B cell (primary cell): ENCODE measurements around the gene ZNF558. TPM values are rescaled to one million over a fixed set of nuclear protein-coding genes. Genes with fewer than 3 reads are reported as not detected.

Experiments used
- ATAC-seq: fragments of 200-7000 bp; cut with Tn5 transposase; one replicate; pipeline ENCODE4 v1.10.0; 2021; ENCODE audit warnings: low read depth, mild to moderate bottlenecking, moderate number of reproducible peaks, moderate library complexity
- CTCF ChIA-PET: fragments of 350-600 bp; sonication (Branson Sonifier 250); formaldehyde crosslinking; loops from one replicate; lab custom pipeline; 2021; ENCODE audit warnings: antibody characterized with exemption, inconsistent platforms; lab: Charles Lee
- POLR2A ChIA-PET: fragments of 350-600 bp; sonication (Branson Sonifier 250); formaldehyde crosslinking; loops from one replicate; lab custom pipeline; 2021; ENCODE audit warnings: antibody characterized with exemption; lab: Charles Lee
- DNase-seq: peaks from one replicate; pipeline ENCODE4 v3.0.0; 2013
- H2AFZ ChIP-seq: 2 replicates; pipeline ENCODE4 v1.6.1; 2012; ENCODE audit warnings: mild to moderate bottlenecking, low read depth, low read length; ENCODE audit not compliant: insufficient read depth, poor library complexity, severe bottlenecking
- H3K27ac ChIP-seq, 2 donors: 1 replicate in 1 of 2; 2 replicates in 1 of 2; pipeline ENCODE4 v1.5.1; 2012 to 2013; ENCODE audit warnings: low read length in 2 of 2, mild to moderate bottlenecking in 2 of 2, moderate library complexity in 1 of 2
- H3K27me3 ChIP-seq, 4 experiments: fragments of 200-600 bp in 1 of 4; sonication (generic) in 1 of 4; replicated peaks in 1 of 4; 1 replicate in 2 of 4; 2 replicates in 2 of 4; pipeline versions ENCODE4 v1.6.1 to v1.7.0; 2013 to 2016; ENCODE audit warnings: low read length in 3 of 4, mild to moderate bottlenecking in 2 of 4, mixed read lengths in 1 of 4, moderate library complexity in 1 of 4; ENCODE audit not compliant: insufficient read depth in 4 of 4, control insufficient read depth in 3 of 4; ENCODE audit errors: control extremely low read depth in 1 of 4
- H3K36me3 ChIP-seq, 2 experiments: replicated peaks in 1 of 2; 1 replicate in 1 of 2; 2 replicates in 1 of 2; pipeline versions ENCODE4 v1.6.1 to v1.7.1; 2013; ENCODE audit warnings: low read length in 1 of 2; ENCODE audit not compliant: insufficient read depth in 2 of 2, control insufficient read depth in 1 of 2; ENCODE audit errors: control extremely low read depth in 1 of 2, extremely low read depth in 1 of 2
- H3K4me1 ChIP-seq, 2 donors: fragments of 200-600 bp in 1 of 2; sonication (generic) in 1 of 2; 1 replicate in 1 of 2; 2 replicates in 1 of 2; pipeline versions ENCODE4 v1.5.1 to v1.6.1; 2013 to 2017; ENCODE audit warnings: low read length in 2 of 2; ENCODE audit not compliant: control insufficient read depth in 2 of 2, insufficient read depth in 2 of 2
- H3K4me2 ChIP-seq: replicated peaks from 2 replicates; pipeline ENCODE3; 2012; ENCODE audit warnings: mild to moderate bottlenecking, low read depth, low read length; ENCODE audit not compliant: poor library complexity, severe bottlenecking
- H3K4me3 ChIP-seq, 5 experiments: fragments of 200-600 bp in 1 of 5; sonication (generic) in 1 of 5; 1 replicate in 3 of 5; 2 replicates in 2 of 5; pipeline versions ENCODE4 v1.5.1 to v1.7.0; 2011 to 2016; ENCODE audit warnings: low read length in 4 of 5, mild to moderate bottlenecking in 4 of 5, low read depth in 2 of 5, control low read depth in 1 of 5, moderate library complexity in 1 of 5; ENCODE audit not compliant: insufficient read depth in 1 of 5; ENCODE audit errors: control extremely low read depth in 1 of 5, extremely low read depth in 1 of 5
- H3K79me2 ChIP-seq: fragments of 200-600 bp; sonication (generic); one replicate; pipeline ENCODE4 v1.6.0; 2016; ENCODE audit warnings: low read length; ENCODE audit not compliant: control insufficient read depth, insufficient read depth
- H3K9ac ChIP-seq: fragments of 200-600 bp; sonication (generic); 2 replicates; pipeline ENCODE4 v1.6.1; 2017; ENCODE audit warnings: mild to moderate bottlenecking, low read length, moderate library complexity
- H3K9me3 ChIP-seq, 3 donors: one replicate each; pipeline versions ENCODE4 v1.6.1 to v1.7.1; 2013; ENCODE audit warnings: low read length in 2 of 3; ENCODE audit not compliant: control insufficient read depth in 2 of 3, insufficient read depth in 1 of 3; ENCODE audit errors: control extremely low read depth in 1 of 3
- H4K20me1 ChIP-seq: 2 replicates; pipeline ENCODE4 v1.6.0; 2012; ENCODE audit warnings: mild to moderate bottlenecking, low read length; ENCODE audit not compliant: insufficient read depth, control insufficient read depth, poor library complexity, severe bottlenecking
- H3K27ac Mint-ChIP-seq: one replicate; pipeline ENCODE4 v1.8.0; 2021; ENCODE audit warnings: mixed read lengths
- H3K27me3 Mint-ChIP-seq: one replicate; pipeline ENCODE4 v1.8.0; 2021; ENCODE audit warnings: mixed read lengths
- H3K4me1 Mint-ChIP-seq: one replicate; pipeline ENCODE4 v1.8.0; 2021; ENCODE audit warnings: mixed read lengths
- H3K4me3 Mint-ChIP-seq: one replicate; pipeline ENCODE4 v1.8.0; 2021; ENCODE audit warnings: mixed read lengths
- H3K9me3 Mint-ChIP-seq: one replicate; pipeline ENCODE4 v1.8.0; 2022; ENCODE audit warnings: mixed read lengths; ENCODE audit not compliant: insufficient read depth
- CTCF ChIP-seq: fragments of 200-600 bp; IDR thresholded peaks from one replicate; pipeline ENCODE4 v1.8.0; 2022; ENCODE audit warnings: antibody characterized with exemption, mild to moderate bottlenecking
- EZH2 ChIP-seq: IDR thresholded peaks from 2 replicates; pipeline ENCODE4 v1.6.1; 2012; ENCODE audit warnings: borderline replicate concordance, low read depth, mild to moderate bottlenecking, moderate library complexity, low read length; ENCODE audit not compliant: insufficient read depth, poor library complexity, severe bottlenecking
- WGBS: methylation state at CpG from one replicate; pipeline ENCODE4 v1.1.5; 2013; ENCODE audit warnings: missing lambda C conversion rate; ENCODE audit not compliant: insufficient coverage; 5-methylcytosine and 5-hydroxymethylcytosine counted together
- intact Hi-C: fragments of 100-400 bp; cut with micrococcal nuclease; formaldehyde crosslinking; loops from one replicate; pipeline ENCODE4 v1.10.0; 2022
- polyA plus RNA-seq: library from polyadenylated mRNA; depleted of rRNA; stranded (reverse); fragments of >200 nt; gene quantifications from 2 replicates; pipeline ENCODE4 v1.2.3, GENCODE V29; 2012
- total RNA-seq, 2 donors: library from RNA; stranded (reverse); fragments of 120-200 nt in 1 of 2; gene quantifications; 1 replicate in 1 of 2; 2 replicates in 1 of 2; pipeline versions ENCODE4 v1.2.3 to v1.2.4, GENCODE V29; 2013 to 2022

The ZNF558 gene
- total and polyA plus RNA-seq, 2 donors (not counting 1 experiment from before 2014, with no cell fraction given) = 28.8 to 29.8 TPM

DNA sequence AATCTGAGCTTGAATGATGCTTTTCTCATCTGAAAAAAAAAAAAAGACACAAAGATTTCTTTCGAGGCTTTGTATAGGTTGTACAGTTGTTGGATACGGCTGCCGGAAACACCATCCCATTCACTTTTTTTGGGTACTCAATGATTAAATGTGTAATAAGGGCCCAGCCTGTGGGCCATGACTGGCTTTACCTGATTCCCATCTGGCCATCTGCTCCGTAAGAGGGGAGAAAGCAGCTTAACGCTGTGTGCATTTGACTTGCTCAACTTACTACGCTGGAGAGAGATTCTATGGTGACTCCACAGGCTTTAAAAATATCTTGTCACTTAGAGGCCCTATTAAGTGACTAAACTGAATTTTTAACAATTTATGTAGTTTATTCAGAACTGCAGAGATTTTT is 731 bp downstream of the ZNF558 start:
- Histone ChIP-seq H3K36me3 (peaks cover 2 to 3% of the 10 kb centered on the region in 2 experiments), H3K9me3 (peaks cover 0 to 11% (median 1%) of the 10 kb centered on the region in 3 donors), H4K20me1 (no peaks in the 10 kb centered on the region), H3K4me3 (peak overlapping the region; percentile 61 to 97 (median 81)), H3K27ac (peak overlapping the region; percentile 77 to 89), H3K9ac (peak overlapping the region; percentile 93), H3K27me3 (no peaks in the 10 kb centered on the region), H3K79me2 (no peaks in the 10 kb centered on the region), H2AFZ (peak overlapping the region; percentile 99), H3K4me2 (peak overlapping the region; percentile 94), H3K4me1 (peaks cover 7 to 16% of the 10 kb centered on the region in 2 donors)
- peaks cover 15% of the 10 kb centered on the region for H3K4me1 Mint-ChIP-seq
- peak overlapping the region; percentile 96 for H3K27ac Mint-ChIP-seq
- no peak for TF ChIP-seq CTCF
- no peak for TF ChIP-seq EZH2
- intact Hi-C loops = loop anchor here (5.0 kb wide), 1 partner anchor 249 kb away; no protein-coding TSS in a partner anchor
- CTCF ChIA-PET = interaction anchor here (0.7 kb wide), 1 partner anchor 8 kb away, joined by 3 read pairs; no protein-coding TSS in a partner anchor
- no peaks in the 10 kb centered on the region for H3K27me3 Mint-ChIP-seq
- 42% methylated on average over 2 of the region's 6 CpGs for WGBS
- ATAC-seq (no peak), DNase-seq (no peak)
- POLR2A ChIA-PET = interaction anchor here (0.7 kb wide), 1 partner anchor 1659 kb away, joined by 3 read pairs; no protein-coding TSS in a partner anchor
- no peaks in the 10 kb centered on the region for H3K9me3 Mint-ChIP-seq
- H3K4me3 Mint-ChIP-seq = peak overlapping the region; percentile 91

DNA sequence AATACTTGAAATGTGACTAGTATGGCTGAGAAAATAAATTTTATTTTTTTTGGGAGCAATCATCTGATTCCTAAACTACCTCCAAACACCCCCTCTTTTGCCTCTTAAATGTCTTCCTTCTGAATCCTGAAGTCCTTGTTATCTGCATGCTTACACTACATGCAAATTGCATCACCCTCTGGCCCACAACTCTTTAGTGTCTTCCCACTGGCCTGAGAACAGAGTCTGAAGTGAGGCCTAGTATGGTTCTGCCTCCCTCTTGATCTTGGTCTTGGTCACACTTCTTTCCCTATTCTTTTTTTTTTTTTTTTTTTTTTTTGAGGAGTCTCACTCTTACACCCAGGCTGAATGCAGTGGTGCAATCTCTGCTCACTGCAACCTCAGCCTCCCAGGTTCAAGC is 4.8 kb downstream of the ZNF558 start:
- Histone ChIP-seq H3K4me3 (no peak overlapping the region), H3K9ac (no peak overlapping the region), H3K36me3 (peaks cover 2 to 23% of the 10 kb centered on the region in 2 experiments), H4K20me1 (no peaks in the 10 kb centered on the region), H3K27ac (no peak overlapping the region), H3K9me3 (peaks cover 0 to 10% (median 0%) of the 10 kb centered on the region in 3 donors), H3K79me2 (no peaks in the 10 kb centered on the region), H3K27me3 (no peaks in the 10 kb centered on the region), H2AFZ (no peak overlapping the region), H3K4me2 (no peak overlapping the region), H3K4me1 (peaks cover 7 to 10% of the 10 kb centered on the region in 2 donors)
- H3K4me3 Mint-ChIP-seq = no peak overlapping the region
- ATAC-seq (no peak), DNase-seq (no peak)
- no peaks in the 10 kb centered on the region for H3K9me3 Mint-ChIP-seq
- intact Hi-C loops = no loop called here
- no peaks in the 10 kb centered on the region for H3K27me3 Mint-ChIP-seq
- ChIA-PET POLR2A (no interaction called here), CTCF (no interaction called here)
- H3K27ac Mint-ChIP-seq = no peak overlapping the region
- TF ChIP-seq CTCF (no peak), EZH2 (no peak)
- H3K4me1 Mint-ChIP-seq = peaks cover 8% of the 10 kb centered on the region
